Uterine smooth muscle cell (primary cell): Measurements from ENCODE around the gene CD244. TPM values are rescaled to one million over a fixed set of nuclear protein-coding genes. Genes with fewer than 3 reads are reported as not detected.

Experiments
- total RNA-seq: library from RNA; depleted of rRNA; stranded (reverse); fragments of >200 nt; gene quantifications from 2 replicates; pipeline ENCODE4 v1.2.3, GENCODE V29; 2014

The CD244 gene, protein sequence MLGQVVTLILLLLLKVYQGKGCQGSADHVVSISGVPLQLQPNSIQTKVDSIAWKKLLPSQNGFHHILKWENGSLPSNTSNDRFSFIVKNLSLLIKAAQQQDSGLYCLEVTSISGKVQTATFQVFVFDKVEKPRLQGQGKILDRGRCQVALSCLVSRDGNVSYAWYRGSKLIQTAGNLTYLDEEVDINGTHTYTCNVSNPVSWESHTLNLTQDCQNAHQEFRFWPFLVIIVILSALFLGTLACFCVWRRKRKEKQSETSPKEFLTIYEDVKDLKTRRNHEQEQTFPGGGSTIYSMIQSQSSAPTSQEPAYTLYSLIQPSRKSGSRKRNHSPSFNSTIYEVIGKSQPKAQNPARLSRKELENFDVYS
- not detected in 2 replicates for total RNA-seq

GRCh38 chr1:160862203-160863060 lies at the start of gene CD244:
CD244 (minus strand) TSS chr1:160862887; CDS start chr1:160862677, 210 bp downstream.

DNA sequence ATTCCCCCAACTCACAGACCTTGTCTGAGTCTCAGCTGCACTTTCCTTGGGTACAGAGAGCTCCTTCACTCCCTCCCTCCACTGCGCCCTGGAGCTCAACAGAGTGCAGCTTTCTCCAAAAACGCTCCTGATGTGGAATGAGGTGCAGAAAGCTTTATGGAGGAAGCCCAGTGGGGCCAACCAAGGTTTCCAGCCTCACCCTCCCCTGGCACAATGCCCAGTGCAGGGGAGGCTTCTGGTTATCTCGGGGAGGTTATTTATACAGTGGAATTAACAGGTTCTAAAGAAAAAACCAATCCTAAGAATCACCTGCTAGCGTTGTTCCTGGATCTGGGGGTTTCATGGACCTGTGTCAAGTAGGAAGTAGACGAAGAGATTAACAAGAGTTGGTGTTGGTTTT lies 22.4 kb upstream of the CD244 start, which contains the start of gene ITLN1:
Gene ITLN1, minus strand, starts transcription at position 139 of the 400 bp plus-strand sequence. CDS start 303 bp downstream, outside the sequence.

DNA sequence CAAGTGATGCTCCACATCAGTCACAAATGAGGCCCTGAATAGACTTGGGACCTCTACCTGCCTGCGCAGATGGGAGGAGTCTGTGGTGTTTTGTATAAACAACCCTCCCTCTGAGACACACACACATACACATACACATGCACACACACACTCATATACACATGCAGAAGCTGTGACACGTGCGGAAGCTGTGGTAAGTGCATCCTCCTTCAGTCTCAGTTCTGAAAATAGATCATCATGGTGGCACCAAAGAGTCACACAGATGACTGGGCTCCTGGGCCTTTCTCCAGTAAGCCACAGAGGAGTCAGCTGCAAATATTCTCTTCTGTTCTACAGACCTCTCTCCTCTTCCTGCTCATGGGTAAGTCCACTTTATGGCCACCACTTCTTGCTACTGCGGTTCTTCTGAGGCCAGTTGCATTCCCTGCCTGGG lies 66.7 kb downstream of the CD244 start, which contains the start of gene LY9:
Gene LY9, plus strand, starts transcription at position 224 of the 433 bp plus-strand sequence. Its CDS starts 14 bp downstream, at position 238.

Other genes starting within 250 kb of the CD244 start
- gene SLAMF1, start 215.8 kb downstream of the CD244 start, total RNA-seq, result not detected in 2 replicates
- gene CD48, start 151.1 kb downstream of the CD244 start, total RNA-seq, result under 0.01 TPM in 1 of 2 replicates, not detected in the other
- gene SLAMF7, start 123.6 kb downstream of the CD244 start, total RNA-seq, result under 0.01 TPM in 1 of 2 replicates, not detected in the other
- not detected in 2 replicates for gene LY9, start 66.7 kb downstream of the CD244 start, total RNA-seq
- gene ITLN1, start 22.3 kb upstream of the CD244 start, total RNA-seq, result not detected in 2 replicates
- not detected in 2 replicates for gene ITLN2, start 91.9 kb upstream of the CD244 start, total RNA-seq
- gene F11R, start 158.3 kb upstream of the CD244 start, total RNA-seq, result 2.2 and 2.7 TPM in 2 replicates
- gene TSTD1, start 176.1 kb upstream of the CD244 start, total RNA-seq, result 3.4 and 9.1 TPM in 2 replicates
- 66.7 and 87.2 TPM in 2 replicates for gene USF1, start 183.1 kb upstream of the CD244 start, total RNA-seq
- not detected in 2 replicates for gene ARHGAP30, start 207.0 kb upstream of the CD244 start, total RNA-seq
- 0.11 and 0.25 TPM in 2 replicates for gene NECTIN4, start 226.7 kb upstream of the CD244 start, total RNA-seq
- gene KLHDC9, start 235.5 kb upstream of the CD244 start, total RNA-seq, result 1.3 and 1.6 TPM in 2 replicates